T follicular helper cell (primary cell): ENCODE measurements around the gene GRK6.

Experiments used
- DNase-seq: peaks from one replicate; pipeline ENCODE4 v3.0.0-alpha.2; 2020; ENCODE audit warnings: low read depth

GRK6 gene

DNA sequence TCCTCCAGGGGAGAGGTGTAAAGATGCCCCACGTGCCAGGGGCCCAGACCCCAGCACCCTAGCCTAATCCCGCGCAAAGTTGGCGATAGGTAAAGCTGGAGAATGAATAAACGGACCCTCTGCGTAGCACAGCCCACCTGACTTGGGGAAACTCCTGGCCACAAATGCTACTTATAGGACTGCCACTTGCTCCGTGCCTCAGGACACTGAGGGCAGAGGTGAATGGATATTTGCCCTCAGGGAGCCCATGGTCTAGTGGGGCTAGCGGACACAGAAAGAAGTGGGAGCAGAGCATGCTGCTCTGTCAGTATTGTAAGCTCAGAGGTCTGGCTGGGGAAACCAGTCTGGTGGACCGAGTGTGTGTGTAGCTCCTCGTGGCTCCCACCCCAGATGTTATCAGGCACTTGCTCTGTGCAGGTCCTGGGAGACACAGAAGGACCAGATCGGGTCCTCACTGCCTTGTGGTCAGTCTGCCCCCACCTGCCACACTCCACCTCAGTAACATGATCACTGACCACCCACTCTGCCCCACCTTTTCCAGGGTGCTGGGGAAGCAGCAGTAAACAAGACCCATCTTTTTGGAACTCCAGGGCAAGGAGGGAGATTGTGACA is 841 bp downstream of the GRK6 start:
- no peak for DNase-seq

GRCh38 chr5:177427919-177428573 is 1.6 kb downstream of the GRK6 start:
- no peak for DNase-seq

- DNase-seq, result no peak
These were observed 2.2 kb downstream of the GRK6 start for GRCh38 chr5:177428574-177429217.

GRCh38 chr5:177429248-177430040 is 3.0 kb downstream of the GRK6 start:
- DNase-seq, result peak; percentile 72

GRCh38 chr5:177430140-177430951 is 3.9 kb downstream of the GRK6 start:
- DNase-seq, result no peak

- DNase-seq, result no peak
These were observed 4.5 kb downstream of the GRK6 start for GRCh38 chr5:177430972-177431316.

DNA sequence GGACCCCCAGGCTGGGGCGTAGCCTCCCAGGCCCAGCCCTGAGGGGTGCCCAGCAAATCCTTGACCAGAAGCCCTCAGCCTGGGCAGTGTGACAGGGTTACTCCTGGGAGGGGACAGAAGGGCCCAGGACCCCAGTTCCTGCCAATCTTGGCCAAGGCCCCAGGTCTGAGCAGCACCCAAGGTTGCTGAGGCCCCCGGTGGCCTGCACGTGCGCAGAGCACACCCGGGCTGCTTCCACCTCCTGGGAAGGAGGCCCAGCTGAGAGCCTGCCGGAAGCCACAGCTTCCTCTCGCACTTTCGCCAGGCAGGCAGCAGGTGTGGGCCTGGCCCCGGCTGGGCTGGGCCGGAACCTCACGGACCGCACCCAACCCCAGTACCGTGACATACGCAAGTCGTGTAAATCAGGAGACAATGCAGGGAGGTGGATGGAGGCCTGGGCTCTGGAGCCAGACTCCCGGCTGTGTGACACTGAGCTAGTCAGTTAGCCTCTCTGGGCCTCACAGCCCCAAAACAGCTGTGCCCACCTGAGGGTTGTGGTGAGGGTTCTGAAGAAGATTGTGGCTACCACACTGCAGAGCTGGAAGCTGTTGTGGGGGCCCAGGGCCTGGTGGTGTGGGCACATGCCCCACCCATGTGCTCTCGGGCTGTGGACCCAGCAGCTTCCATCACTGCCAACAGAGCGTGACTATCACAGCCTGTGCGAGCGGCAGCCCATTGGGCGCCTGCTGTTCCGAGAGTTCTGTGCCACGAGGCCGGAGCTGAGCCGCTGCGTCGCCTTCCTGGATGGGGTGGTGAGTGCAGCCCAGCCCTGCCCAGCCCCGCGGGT is 5.1 kb downstream of the GRK6 start:
- DNase-seq, result peak; percentile 53

DNA sequence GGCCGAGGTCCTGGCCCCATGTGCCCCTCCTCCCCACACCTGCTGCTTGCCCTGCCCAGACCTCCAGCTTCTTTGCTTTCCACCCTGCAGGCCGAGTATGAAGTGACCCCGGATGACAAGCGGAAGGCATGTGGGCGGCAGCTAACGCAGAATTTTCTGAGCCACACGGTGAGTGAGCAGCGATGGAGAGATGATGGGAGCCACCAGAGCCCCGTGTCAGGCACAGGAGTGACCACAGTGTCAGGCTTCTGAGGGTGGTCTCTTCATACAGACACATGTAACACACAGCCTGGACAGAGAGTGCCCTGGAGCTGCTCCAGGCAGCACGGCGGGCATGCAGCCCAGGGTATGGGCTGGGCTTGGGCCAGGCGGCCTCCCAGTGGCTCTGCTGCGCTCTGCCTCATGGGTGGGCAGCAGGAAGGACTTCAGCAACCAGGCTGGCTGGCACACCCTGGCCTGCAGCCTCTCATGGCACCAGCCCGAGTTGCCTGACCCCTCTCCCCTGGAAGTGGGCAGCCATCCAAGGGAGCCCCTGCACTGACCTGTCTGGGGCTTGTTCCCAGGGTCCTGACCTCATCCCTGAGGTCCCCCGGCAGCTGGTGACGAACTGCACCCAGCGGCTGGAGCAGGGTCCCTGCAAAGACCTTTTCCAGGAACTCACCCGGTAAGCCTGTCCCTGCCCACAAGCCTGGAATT is 5.8 kb downstream of the GRK6 start:
- no peak for DNase-seq

GRCh38 chr5:177432839-177433657 is 6.6 kb downstream of the GRK6 start:
- DNase-seq, result no peak

DNA sequence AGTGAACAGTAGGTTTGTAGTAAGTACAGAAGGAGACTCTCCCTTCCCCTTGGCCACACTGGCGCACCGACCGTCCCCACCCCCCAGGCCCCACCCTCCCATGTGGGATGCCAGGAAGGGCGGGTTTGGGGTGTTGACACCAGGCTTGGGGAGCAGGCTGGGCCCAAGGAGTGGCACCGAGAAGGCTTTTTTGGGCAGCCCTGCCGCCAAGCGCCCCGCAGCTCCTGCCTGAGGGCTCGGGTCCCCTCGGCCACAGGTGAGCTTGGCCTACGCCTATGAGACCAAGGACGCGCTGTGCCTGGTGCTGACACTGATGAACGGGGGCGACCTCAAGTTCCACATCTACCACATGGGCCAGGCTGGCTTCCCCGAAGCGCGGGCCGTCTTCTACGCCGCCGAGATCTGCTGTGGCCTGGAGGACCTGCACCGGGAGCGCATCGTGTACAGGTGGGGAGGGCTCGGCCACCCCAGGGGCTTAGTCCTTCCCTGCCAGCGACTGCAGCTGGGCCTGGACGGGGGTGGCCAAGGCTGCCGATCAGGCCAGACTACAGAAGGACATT is 7.3 kb downstream of the GRK6 start:
- no peak for DNase-seq

GRCh38 chr5:177434437-177434836 is 8.0 kb downstream of the GRK6 start:
- DNase-seq, result no peak

GRCh38 chr5:177434942-177435738 is 8.7 kb downstream of the GRK6 start:
- DNase-seq, result no peak

DNA sequence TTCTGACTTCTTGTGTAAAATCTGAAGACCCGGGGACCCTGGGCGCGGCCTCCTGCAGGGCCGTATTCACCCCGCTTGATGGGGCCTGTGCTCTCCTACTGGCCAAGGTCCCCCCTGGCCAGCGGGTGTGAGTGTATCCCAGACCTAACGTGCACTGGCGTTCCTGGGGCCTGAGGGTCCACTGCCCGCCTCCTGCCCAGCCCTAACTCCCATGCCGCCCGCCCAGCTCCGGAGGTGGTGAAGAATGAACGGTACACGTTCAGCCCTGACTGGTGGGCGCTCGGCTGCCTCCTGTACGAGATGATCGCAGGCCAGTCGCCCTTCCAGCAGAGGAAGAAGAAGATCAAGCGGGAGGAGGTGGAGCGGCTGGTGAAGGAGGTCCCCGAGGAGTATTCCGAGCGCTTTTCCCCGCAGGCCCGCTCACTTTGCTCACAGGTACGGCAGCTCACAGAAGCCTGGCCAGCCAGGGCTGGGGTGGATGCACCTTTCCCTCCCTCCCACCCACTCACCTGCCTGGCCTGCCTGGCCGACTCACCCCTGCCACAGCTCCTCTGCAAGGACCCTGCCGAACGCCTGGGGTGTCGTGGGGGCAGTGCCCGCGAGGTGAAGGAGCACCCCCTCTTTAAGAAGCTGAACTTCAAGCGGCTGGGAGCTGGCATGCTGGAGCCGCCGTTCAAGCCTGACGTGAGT is 9.5 kb downstream of the GRK6 start:
- DNase-seq, result no peak

DNA sequence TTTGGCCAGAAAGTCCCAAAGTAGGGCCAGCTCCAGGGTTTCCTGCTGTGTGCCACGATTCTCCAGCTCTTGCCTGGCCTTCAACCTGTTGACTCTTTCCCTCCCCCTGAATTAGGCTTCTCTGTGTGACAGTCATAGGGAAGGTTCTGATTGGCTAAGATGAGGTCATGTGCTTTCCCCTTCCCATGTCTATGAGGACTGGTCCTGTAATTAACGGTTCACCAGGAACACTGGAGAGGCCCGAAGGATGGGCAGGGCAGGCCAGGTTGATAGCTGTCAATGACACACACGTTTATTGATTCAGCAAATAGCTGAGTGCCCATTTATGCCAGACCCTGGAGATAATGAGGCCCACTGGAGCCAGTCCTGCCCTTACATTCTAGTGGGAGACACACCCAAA is 11.1 kb downstream of the GRK6 start:
- DNase-seq, result no peak

GRCh38 chr5:177438468-177438867 is 12.0 kb downstream of the GRK6 start:
- DNase-seq, result no peak

GRCh38 chr5:177439518-177440053 is 13.1 kb downstream of the GRK6 start:
- DNase-seq, result no peak

- DNase-seq, result peak; percentile 55
These were observed 13.9 kb downstream of the GRK6 start for GRCh38 chr5:177440211-177440989.
